ENCODE measurements around the gene UVRAG. TPM values are rescaled to one million over a fixed set of nuclear protein-coding genes. Genes with fewer than 3 reads are reported as not detected.

UVRAG gene
- total RNA-seq, 1 experiment from 2014 or later = 9.2 TPM

DNA sequence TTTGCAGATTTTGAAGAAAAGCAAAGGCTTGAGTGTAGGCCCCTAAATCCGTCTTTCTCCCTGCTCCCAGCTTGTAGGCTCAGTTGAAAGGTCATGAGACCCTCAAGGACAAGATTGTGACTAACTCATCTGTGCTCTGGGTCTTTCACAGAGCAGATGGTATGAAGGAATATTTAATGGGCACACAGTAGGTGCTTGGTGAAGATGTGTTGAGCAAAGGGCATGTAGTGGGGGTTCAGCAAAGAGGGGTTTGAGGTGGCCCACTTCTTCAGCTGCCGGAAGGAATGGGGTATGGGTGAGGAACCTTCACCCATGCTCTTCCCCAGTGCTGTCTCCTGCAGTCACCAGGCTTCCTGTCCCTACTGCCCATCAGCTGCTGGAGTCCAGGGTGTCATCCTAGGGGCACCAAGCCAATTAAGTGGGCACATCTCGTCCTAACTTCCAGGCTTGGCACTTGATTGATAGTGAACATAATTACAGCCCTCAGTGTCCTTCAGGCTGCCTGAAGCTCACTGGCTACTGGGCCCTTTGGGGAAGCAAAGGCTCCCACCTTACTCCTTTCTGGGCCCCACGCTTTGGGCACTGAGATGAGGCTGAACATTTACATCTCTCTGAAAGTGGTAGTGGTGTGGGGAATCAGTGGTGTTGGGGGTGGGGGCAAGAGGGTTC, 31.5 kb upstream of the UVRAG start:
- DNase-seq (ENCODE audit: extremely low read depth, low read depth) = no peak

DNA sequence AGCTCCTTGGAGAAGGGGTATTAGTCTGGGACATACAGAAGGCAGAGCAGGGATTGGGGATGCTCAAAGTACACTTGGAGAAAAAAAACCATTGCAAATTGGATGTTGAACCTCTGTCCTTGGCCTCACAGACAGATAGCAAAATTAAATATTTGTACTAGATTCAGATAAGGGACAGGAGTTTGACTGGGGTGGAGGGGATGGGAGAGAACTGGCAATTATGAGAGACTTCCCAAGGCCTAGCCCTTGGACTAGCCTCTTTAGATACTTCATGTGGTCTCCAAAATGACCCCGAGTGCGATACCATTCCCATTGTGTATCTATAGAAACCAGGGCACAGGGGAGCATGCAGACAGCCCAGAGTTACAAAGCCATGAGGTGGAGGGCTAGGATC, 30.9 kb upstream of the UVRAG start:
- DNase-seq (ENCODE audit: extremely low read depth, low read depth) = no peak

DNA sequence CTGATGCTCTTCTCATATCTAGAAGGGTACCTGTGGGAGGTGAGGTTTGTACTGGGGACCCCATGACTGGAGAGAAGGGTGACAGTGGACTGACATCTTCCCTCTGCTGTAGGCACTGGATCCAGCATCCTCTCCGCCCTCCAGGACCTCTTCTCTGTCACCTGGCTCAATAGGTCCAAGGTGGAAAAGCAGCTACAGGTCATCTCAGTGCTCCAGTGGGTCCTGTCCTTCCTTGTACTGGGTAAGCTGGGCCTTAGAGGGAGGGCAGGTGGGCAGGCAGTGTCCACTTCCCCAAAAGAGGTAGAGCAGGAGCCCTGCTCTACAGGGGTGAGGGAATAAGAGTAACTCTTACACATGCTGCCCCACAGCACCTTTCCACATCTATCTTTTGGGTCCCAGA, 30.5 kb upstream of the UVRAG start:
- no peak for DNase-seq (ENCODE audit: extremely low read depth, low read depth)

DNA sequence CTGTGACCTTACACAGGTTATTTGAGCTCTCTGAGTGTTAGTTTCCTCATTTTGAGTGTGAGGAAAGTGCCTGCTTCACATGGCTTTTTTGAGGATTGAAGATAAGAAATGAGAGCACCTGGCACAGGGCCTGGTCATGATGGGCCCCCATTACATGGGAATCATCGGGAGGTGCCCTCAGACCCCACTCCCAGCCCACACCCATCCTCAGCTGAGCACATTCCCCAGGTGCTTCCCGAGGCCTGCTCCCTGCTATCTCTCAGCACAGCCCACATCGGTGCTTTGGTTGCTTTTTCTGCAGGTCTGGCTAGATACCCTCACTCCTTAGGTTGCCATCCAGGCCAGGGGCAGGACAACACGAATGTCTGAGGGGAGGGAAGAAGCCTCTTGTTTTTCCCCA, 29.8 kb upstream of the UVRAG start:
- no peak for DNase-seq (ENCODE audit: extremely low read depth, low read depth)

DNA sequence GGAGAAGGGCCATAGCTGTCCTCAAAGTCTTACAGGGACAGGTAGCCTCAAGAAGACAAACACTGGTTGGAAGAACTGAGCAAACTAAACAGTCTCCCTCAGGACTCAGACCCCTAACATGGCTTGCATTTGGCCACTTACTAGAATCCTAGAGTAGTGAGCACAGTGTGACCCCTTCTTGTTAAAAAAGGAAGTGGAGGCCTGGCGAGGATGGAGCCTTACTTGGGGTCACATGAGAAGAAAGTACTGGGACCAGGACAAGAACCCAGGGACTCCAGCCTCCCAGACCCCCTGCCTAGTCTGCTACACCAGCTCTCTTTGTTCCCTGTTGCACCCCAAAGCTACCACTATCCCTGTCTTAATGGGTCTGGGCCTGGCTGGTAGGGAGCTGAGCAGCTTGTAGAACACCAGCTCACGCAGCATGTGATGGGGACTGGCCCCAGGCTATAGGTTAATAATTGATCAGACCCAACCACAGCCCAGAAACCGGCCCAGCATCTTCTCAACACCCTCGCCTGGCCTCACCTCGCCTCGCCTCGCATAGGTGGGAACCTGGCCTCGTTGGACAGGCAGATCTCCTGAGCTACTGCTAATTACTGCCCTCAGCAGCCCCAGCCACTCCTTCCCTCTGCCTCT, 28.8 kb upstream of the UVRAG start:
- no peak for DNase-seq (ENCODE audit: extremely low read depth, low read depth)

DNA sequence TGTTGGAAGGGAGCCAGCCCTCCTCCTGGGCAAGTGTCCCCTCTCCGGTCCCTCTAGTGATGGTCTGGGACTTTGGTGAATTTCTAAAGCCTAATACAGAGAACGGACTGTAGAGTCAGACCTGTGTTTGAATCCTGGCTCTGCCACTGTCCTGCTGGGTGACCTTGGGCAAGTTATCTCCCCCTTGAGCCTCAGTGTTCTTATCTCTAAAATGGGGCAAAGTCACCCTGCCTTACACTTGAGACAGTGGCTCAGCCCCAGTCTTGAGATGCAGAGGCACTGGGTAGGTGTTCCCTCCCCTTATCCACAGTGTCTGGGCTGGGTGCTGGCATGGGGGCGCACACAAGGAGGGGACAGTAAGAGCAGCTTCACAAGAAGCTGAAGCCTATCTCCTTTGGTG, 25.5 kb upstream of the UVRAG start:
- DNase-seq (ENCODE audit: extremely low read depth, low read depth) = no peak

DNA sequence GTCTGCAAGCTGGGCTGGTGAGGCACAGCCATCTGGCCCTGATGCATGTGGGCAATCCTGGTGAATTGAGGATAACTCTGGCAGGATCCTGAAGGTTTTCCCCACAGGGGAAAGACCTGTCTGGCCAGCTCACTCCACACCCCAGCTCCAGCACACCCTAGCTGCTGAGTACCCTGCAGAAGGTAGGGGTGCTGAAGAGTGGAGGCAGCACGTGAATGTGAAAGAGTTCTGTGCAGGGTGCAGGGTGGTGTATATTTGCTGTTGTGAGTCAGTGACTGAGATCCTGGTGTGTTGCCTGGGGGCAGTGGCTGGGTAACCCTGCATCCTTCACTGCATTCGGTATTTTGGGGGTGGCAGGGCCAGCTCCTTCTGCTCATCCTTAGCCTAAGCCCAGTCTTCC, 24.0 kb upstream of the UVRAG start:
- DNase-seq (ENCODE audit: extremely low read depth, low read depth) = no peak

DNA sequence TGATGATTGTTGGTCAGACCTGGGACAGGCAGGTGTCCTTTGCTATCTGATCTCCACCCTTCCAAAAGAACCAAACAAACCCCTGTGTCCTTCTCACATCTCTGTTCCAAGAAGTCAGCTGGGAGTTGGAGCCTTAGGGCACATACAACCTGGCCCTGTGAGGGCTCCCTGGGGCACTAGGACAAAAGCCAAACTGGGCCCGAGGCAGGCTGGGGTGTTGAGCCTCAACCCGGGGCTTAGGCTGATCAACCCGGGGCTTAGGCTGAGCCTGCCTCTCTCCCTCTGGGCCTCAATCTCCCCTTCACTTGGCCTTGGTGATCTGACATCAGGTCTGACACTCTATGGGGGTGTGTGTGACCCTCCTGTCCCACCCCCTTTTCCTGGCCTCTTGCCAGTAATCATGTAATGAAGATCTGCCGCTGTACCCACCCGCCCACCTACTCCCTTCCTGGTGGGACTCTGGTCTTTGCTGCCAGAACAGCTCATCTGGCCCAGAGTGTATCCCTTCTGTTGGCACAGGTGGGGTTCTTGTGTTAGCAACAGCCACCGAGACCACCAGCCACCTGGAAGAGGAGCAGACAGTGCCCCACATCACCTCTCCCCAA, 22.8 kb upstream of the UVRAG start:
- no peak for DNase-seq (ENCODE audit: extremely low read depth, low read depth)

DNA sequence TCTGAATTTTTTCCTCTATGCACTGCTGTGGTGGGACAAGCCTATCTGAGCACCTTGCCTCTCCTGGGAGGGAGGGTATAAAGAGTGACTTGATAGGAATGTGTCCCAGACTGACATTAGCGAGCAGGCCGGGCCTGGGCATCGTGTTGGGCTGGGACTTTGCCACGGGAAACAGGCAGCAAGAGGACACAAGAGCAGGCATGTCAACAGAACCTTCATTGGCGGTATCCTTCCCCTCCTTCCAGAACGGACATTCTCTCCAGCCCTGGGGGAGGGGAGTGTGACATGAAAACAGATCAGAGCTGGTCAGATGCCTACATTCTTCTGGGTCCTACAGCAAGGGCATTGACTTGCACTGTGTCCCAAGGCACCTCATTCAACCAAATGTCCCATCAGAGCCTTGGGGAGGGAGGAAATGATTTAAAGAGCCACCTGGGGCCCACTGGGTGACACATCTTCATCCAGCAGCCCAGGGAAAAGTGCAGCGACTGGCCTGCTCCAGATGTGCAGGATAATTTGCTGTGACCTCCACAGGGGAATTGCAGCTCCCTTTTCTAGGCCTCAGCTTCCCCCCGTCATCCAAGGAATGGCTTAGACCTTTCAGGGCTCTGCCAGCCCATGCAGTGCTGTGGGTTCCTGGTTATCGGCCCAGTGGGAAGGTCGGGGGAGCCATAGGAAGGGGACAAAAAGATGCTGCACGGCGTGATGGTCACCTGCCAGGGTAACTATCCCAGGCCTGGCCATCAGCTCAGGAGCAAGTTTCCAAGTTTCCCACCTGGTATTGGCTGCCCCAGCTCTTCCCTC, 21.8 kb upstream of the UVRAG start:
- no peak for DNase-seq (ENCODE audit: extremely low read depth, low read depth)

DNA sequence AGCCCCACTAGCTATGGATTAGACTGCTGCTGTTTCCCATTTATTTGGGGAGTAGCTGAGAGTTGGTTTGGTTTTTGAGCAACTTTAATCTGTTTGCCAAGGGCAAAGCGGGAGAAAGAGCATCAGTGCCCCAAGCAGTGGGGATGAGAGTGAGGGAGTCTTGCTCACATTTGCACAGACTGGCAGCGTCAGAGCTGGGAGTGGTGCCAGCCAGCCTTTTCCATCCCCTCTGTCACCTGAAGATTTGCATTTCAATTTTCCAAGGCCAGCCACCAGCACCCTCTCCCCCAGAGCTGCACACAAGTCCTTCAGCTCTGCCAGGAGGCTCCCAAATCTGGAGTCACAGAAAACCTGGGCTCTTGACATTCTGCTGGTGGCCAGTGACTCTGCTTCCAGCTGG, 21.0 kb upstream of the UVRAG start:
- DNase-seq (ENCODE audit: extremely low read depth, low read depth) = no peak

DNA sequence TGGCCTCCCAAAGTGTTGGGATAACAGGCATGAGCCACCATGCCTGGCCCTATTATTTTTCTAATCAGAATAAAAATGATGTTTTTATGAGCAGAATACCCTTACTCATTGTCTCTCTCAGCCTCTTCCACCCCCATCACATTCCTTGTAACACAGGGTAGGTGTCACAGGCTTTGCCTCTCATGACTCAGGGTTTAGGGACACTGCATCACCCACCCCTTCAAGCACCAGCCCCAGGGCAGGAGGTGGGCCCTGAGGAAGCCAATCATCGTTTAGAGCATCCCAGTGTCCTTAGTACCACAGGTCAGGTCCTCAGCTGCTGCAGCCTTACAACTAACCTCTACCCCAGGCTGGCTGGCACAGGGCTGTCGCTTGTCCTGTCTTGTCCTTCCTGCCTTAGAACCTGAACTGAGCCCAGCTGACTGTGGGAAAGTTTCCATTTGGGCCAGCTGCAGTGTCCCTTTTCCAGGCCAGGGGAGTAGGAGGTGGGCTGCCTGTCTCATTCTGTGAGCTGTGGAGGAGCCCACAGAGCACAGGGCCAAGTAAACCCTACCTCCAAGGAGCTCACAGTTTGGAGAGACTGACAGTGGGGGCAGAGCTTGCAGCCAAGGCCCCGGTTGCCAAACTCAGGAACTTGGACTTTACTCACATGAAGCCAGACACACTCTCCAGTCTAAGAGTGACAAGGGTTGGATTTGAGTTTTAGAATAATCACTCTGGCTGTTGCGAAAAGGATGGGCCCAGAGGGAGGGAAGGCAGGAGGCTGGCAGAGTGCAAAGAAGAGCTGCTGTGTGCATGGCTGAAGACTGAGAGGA, 19.5 kb upstream of the UVRAG start:
- DNase-seq (ENCODE audit: extremely low read depth, low read depth) = no peak

DNA sequence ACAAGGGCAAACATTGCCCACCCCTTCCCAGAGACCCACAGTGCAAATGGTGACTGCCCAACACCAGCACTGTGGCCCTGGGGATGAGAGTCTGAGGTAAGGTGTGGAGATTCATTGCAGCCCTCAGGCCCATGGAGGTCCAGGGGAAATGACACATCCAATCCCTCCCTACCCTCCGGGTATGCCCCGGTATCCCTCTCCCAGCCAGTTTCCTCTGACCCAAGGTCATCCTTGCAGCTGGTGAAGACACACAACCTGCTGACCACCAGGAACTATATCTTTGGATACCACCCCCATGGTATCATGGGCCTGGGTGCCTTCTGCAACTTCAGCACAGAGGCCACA, 18.9 kb upstream of the UVRAG start:
- DNase-seq (ENCODE audit: extremely low read depth, low read depth) = no peak

DNA sequence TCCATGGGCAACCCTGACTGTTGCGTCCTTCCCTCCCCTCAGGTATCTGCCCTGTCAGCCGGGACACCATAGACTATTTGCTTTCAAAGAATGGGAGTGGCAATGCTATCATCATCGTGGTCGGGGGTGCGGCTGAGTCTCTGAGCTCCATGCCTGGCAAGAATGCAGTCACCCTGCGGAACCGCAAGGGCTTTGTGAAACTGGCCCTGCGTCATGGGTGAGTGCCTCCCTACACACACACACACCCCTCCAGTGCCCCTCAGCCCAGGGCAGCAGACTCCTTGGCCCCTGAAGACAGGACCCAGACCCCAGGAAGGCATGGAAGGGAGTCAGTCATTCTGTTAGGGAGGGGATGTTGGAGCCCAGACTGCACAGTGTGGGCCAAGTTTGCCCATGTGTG, 17.9 kb upstream of the UVRAG start:
- no peak for DNase-seq (ENCODE audit: extremely low read depth, low read depth)

DNA sequence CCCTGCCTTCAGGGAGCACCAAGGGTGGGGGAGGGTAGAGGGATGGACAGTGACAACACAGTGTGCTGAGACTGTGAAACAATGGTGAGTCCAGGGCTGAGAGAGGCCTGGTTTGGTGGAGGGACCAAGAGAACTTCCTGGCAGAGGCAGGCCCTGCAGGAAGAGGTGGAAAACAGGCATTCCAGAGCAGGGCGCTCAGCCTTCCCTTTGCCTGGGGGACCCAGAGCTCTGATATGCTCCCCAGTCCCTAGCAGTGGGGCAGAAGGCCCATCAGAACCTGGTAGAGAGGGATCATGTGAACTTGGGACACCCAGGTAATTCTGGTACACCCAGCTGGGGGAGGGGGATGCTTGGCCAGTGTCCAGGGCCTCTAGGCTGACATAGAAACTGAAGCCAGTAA, 17.2 kb upstream of the UVRAG start:
- no peak for DNase-seq (ENCODE audit: extremely low read depth, low read depth)

DNA sequence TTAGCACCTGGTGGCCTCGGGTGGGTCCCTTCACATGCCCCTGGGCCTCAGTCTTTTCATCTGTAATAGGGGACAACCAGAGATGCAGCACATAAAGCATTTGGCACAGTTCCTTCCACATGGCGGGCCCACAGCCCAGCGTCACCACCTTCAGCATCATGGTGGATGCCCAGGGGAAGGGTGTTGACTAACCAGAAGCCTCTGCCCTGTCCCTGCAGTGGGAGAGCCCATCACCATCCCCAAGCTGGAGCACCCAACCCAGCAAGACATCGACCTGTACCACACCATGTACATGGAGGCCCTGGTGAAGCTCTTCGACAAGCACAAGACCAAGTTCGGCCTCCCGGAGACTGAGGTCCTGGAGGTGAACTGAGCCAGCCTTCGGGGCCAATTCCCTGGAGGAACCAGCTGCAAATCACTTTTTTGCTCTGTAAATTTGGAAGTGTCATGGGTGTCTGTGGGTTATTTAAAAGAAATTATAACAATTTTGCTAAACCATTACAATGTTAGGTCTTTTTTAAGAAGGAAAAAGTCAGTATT, 14.8 kb upstream of the UVRAG start:
- no peak for DNase-seq (ENCODE audit: extremely low read depth, low read depth)

DNA sequence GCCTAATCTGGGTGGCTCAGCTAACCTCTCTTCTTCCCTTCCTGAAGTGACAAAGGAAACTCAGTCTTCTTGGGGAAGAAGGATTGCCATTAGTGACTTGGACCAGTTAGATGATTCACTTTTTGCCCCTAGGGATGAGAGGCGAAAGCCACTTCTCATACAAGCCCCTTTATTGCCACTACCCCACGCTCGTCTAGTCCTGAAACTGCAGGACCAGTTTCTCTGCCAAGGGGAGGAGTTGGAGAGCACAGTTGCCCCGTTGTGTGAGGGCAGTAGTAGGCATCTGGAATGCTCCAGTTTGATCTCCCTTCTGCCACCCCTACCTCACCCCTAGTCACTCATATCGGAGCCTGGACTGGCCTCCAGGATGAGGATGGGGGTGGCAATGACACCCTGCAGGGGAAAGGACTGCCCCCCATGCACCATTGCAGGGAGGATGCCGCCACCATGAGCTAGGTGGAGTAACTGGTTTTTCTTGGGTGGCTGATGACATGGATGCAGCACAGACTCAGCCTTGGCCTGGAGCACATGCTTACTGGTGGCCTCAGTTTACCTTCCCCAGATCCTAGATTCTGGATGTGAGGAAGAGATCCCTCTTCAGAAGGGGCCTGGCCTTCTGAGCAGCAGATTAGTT, 14.2 kb upstream of the UVRAG start:
- no peak for DNase-seq (ENCODE audit: extremely low read depth, low read depth)

DNA sequence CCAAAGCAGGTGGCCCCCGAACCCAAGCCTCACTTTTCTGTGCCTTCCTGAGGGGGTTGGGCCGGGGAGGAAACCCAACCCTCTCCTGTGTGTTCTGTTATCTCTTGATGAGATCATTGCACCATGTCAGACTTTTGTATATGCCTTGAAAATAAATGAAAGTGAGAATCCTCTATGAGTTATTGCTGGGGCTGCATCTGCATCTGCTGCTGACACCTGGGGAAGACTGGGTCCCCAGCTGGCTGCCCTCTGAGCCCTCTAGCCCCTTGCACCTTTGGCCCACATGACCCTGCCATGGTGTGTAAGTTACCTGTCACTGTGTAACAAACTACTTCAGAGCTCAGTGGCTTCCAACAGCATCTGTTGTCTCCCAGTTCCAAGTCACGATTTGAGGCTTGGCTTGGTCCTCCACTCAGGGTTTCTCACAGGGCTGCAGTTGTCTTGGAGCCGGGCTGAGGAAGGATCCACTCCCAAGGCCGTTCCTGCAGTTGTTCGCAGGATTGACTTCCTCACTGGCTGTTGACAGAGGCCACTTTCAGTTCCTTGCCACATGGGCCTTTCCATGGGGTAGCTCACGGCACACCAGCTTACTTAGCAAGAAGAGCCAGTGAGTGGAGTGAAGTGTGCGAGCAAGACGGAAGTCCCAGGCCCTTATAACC, 13.5 kb upstream of the UVRAG start:
- DNase-seq (ENCODE audit: extremely low read depth, low read depth) = no peak

DNA sequence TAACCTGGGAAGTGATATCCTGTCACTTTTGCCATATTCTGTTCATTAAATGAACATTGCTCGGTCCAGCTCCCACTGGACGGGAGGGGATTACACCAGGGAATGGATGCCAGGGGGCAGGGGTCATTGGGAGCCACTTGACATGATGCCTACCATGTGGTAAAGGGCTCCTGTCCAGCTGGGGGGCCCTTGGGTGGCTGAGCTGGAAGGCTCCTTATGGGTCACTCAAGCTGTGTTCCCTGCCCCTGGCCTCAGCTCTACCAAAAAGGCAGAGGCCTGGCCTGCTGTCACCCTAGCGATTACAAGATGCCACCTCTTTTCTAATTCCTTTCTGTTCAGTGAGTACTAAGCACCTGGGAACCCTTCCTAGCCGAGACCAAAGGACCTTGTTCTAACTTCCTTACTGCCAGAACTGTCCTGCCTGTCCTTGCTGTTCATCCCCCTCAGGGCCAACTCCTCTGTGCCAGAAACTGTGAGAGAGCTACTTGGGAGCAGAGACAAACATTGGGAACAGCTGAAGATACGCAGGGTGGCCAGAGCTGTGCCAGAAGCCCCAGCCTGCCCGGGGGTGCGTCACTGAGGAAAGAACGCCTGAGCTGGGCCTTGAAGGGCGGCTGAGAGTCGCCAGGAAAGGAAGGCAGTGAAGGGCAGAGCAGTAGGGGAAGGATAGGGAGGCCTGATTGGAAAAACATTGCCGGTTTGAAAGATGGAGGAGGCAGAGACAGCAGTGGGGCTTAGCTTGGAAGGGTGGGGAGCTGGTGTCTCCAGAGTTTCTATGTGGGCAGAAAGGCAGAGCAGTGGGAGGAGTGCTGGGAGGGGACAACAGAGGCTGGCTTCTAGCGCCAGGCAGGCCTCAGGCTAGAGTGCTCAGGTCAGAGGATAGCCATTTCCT, 12.7 kb upstream of the UVRAG start:
- no peak for DNase-seq (ENCODE audit: extremely low read depth, low read depth)
